K562 (cell line): ENCODE data around the gene STX7. TPM values are rescaled to one million over a fixed set of nuclear protein-coding genes. Genes with fewer than 3 reads are reported as not detected.

Source experiments
- ATAC-seq: fragments of 200-7000 bp; cut with Tn5 transposase; 3 replicates; pipeline ENCODE4 v1.9.1; 2020; ENCODE audit warnings: moderate library complexity
- BruUV-seq: library from RNA; stranded (reverse); fragments of 400-500 nt; replicated peaks from 2 replicates; lab custom pipeline; 2021; lab: Mats Ljungman, UMichigan
- CTCF ChIA-PET: fragments of 300-600 bp; formaldehyde crosslinking; extraction: SDS; loops from one replicate; lab custom pipeline; 2021; ENCODE audit warnings: low intra/inter-chr PET ratio; lab: Yijun Ruan, JAX
- POLR2A ChIA-PET: fragments of 300-600, 350-650 bp; sonication (Branson Sonifier 250); formaldehyde crosslinking; extraction: SDS; loops from one replicate; lab custom pipeline; 2021; ENCODE audit warnings: antibody characterized with exemption, inconsistent platforms; lab: Yijun Ruan, JAX
- DNase-seq, 4 experiments: peaks; one replicate each; pipeline versions ENCODE4 v3.0.0 to v3.0.0-alpha.2; 2011 to 2018; ENCODE audit warnings: low spot score in 3 of 4, mixed read lengths in 3 of 4; ENCODE audit errors: extremely low read depth in 1 of 4
- FAIRE-seq: peaks from 2 replicates; lab custom pipeline; 2011; peaks lifted over from hg19 to GRCh38; lab: Jason Lieb, UNC
- H2AFZ ChIP-seq: 2 replicates; pipeline ENCODE4 v1.6.0; 2011; ENCODE audit warnings: low read depth, low read length, control low read depth, inconsistent platforms
- H3K27ac ChIP-seq: fragments of 200-600 bp; 3 replicates; pipeline ENCODE4 v1.8.0; 2011; ENCODE audit warnings: low read depth, mild to moderate bottlenecking, control low read depth, inconsistent platforms, low read length, moderate library complexity, mixed read lengths; ENCODE audit errors: extremely low read depth
- H3K27me3 ChIP-seq, 2 experiments: fragments of 300-600 bp in 1 of 2; 2 replicates in 1 of 2; 3 replicates in 1 of 2; pipeline versions ENCODE4 v1.6.0 to v1.8.0; 2011; ENCODE audit warnings: inconsistent platforms in 2 of 2, low read length in 2 of 2, mild to moderate bottlenecking in 1 of 2, mixed read lengths in 1 of 2, moderate library complexity in 1 of 2; ENCODE audit not compliant: control insufficient read depth in 2 of 2, insufficient read depth in 2 of 2
- H3K36me3 ChIP-seq: fragments of 300-600 bp; 3 replicates; pipeline ENCODE4 v1.8.0; 2011; ENCODE audit warnings: mild to moderate bottlenecking, low read length, inconsistent platforms; ENCODE audit not compliant: control insufficient read depth, insufficient read depth
- H3K4me1 ChIP-seq, 2 experiments: fragments of 200-600 bp in 1 of 2; replicated peaks in 1 of 2; 2 replicates in 1 of 2; 3 replicates in 1 of 2; pipeline versions ENCODE4 v1.5.1 to v1.8.0; 2011; ENCODE audit warnings: inconsistent platforms in 2 of 2, low read length in 2 of 2, mild to moderate bottlenecking in 1 of 2, mixed read lengths in 1 of 2, moderate library complexity in 1 of 2; ENCODE audit not compliant: control insufficient read depth in 2 of 2, insufficient read depth in 2 of 2
- H3K4me2 ChIP-seq: 2 replicates; pipeline ENCODE4 v1.6.1; 2011; ENCODE audit warnings: low read length, control low read depth, inconsistent platforms, mixed read lengths; ENCODE audit not compliant: insufficient read depth
- H3K4me3 ChIP-seq: fragments of 200-600 bp; sonication (generic), shearing (Covaris generic); 2 replicates; pipeline ENCODE4 v1.5.1; 2016; ENCODE audit warnings: control low read depth, inconsistent platforms
- H3K79me2 ChIP-seq: fragments of 200-600 bp; 3 replicates; pipeline ENCODE4 v1.8.0; 2011; ENCODE audit warnings: low read length, inconsistent platforms; ENCODE audit not compliant: control insufficient read depth, insufficient read depth
- H3K9ac ChIP-seq, 2 experiments: 2 replicates each; pipeline versions ENCODE4 v1.6.0 to v1.6.1; 2011; ENCODE audit warnings: low read depth in 2 of 2, low read length in 2 of 2, control low read depth in 1 of 2, inconsistent platforms in 1 of 2, mild to moderate bottlenecking in 1 of 2, mixed read lengths in 1 of 2; ENCODE audit not compliant: insufficient read depth in 1 of 2
- H3K9me1 ChIP-seq: one replicate; pipeline ENCODE4 v1.6.0; 2011; ENCODE audit warnings: inconsistent platforms, mild to moderate bottlenecking, low read length, moderate library complexity; ENCODE audit not compliant: control insufficient read depth, insufficient read depth
- H3K9me3 ChIP-seq: replicated peaks from 2 replicates; pipeline ENCODE4 v1.5.1; 2011; ENCODE audit warnings: low read depth, low read length, inconsistent platforms; ENCODE audit not compliant: control insufficient read depth, insufficient read depth
- H4K20me1 ChIP-seq: replicated peaks from 2 replicates; pipeline ENCODE4 v1.6.1; 2011; ENCODE audit warnings: low read length, inconsistent platforms, mixed read lengths; ENCODE audit not compliant: control insufficient read depth, insufficient read depth
- CGGBP1 ChIP-seq: fragments of 250-450 bp; sonication (Bioruptor Pico); IDR thresholded peaks from 2 replicates; pipeline ENCODE4 v1.9.0; 2021; ENCODE audit warnings: mild to moderate bottlenecking
- CTCF ChIP-seq, 3 experiments: IDR thresholded peaks in 2 of 3; conservative IDR thresholded peaks in 1 of 3; 2 replicates each; pipeline ENCODE4 v1.5.1; 2011 to 2012; ENCODE audit warnings: low read length in 3 of 3, mild to moderate bottlenecking in 3 of 3, control low read depth in 2 of 3, improper control_type of control experiment in 1 of 3, inconsistent platforms in 1 of 3, low read depth in 1 of 3, mixed read lengths in 1 of 3, moderate library complexity in 1 of 3; ENCODE audit not compliant: insufficient read depth in 2 of 3
- MEF2A ChIP-seq: IDR thresholded peaks from 2 replicates; pipeline ENCODE4 v1.6.1; 2011; ENCODE audit warnings: low read depth, mild to moderate bottlenecking, low read length, moderate library complexity; ENCODE audit not compliant: control insufficient read depth
- TAL1 ChIP-seq: fragments of 450-650 bp; IDR thresholded peaks from 2 replicates; pipeline ENCODE4 v1.6.1; 2016; ENCODE audit warnings: mild to moderate bottlenecking
- WGBS: fragments of 100-300 bp; shearing (Covaris generic); methylation state at CpG from one replicate; pipeline ENCODE4 v1.1.6; 2016; ENCODE audit warnings: low coverage, mixed read lengths; ENCODE audit not compliant: insufficient coverage; ENCODE audit errors: missing lambda C conversion rate; 5-methylcytosine and 5-hydroxymethylcytosine counted together
- in situ Hi-C: fragments of 300-500 bp; cut with MboI; formaldehyde crosslinking; loops from 4 replicates; pipeline ENCODE4 v1.15.0; 2018; ENCODE audit warnings: inconsistent platforms, mixed read lengths
- intact Hi-C: fragments of 100-400 bp; cut with micrococcal nuclease; formaldehyde crosslinking; loops from 2 replicates; pipeline ENCODE4 v1.14.2; 2022
- polyA plus RNA-seq, 8 experiments: library from polyadenylated mRNA; depleted of rRNA in 4 of 8; stranded (reverse) in 5 of 8; unstranded in 3 of 8; fragments of >200 nt; fragmentation: Nextera tagmentation in 2 of 8; fragmentation: Illumina TruSeq in 1 of 8; extraction: Ambion mirVana in 2 of 8; extraction: Trizol in 1 of 8; gene quantifications; 2 replicates each; pipeline versions ENCODE4 v1.2.1 to v1.2.3, GENCODE V29; 2011 to 2014; ENCODE audit warnings: inconsistent platforms in 1 of 8, missing spikeins in 1 of 8
- total RNA-seq, 7 experiments: library from RNA; depleted of rRNA in 6 of 7; stranded (reverse); fragments of >200 nt in 6 of 7; fragmentation: Illumina TruSeq in 2 of 7; extraction: Trizol in 2 of 7; gene quantifications; 2 replicates each; pipeline versions ENCODE4 v1.2.1 to v1.2.3, GENCODE V29; 2011 to 2021; ENCODE audit warnings: low replicate concordance in 1 of 7
- TF ChIP-seq, protein P1 (sequence below): fragments of 250-450 bp; sonication (Bioruptor Pico); IDR thresholded peaks from 2 replicates; pipeline ENCODE4 v1.5.0; 2022; ENCODE audit warnings: mild to moderate bottlenecking

The STX7 gene
- total and polyA plus RNA-seq, 9 of the 15 experiments (the other 6 are each of a cell fraction or from before 2014, with no cell fraction given) = 13.0 to 34.4 (median 25.3) TPM

GRCh38 chr6:132405143-132405915 lies 107.6 kb downstream of the STX7 start:
- Histone ChIP-seq H4K20me1 (no peaks in the 10 kb centered on the region), H3K4me3 (no peak overlapping the region), H3K27me3 (peaks cover 9 to 24% of the 10 kb centered on the region in 2 experiments; a peak in 4 of 5 replicates), H2AFZ (no peak overlapping the region), H3K9me1 (no peaks in the 10 kb centered on the region), H3K27ac (no peak overlapping the region), H3K9me3 (no peaks in the 10 kb centered on the region), H3K4me2 (no peak overlapping the region), H3K79me2 (no peaks in the 10 kb centered on the region), H3K36me3 (no peaks in the 10 kb centered on the region), H3K4me1 (peaks cover 0 to 11% of the 10 kb centered on the region in 2 experiments; a peak in 2 of 5 replicates), H3K9ac (no peak overlapping the region)
- 0% methylated on average over 2 of the region's 2 CpGs for WGBS
- in situ Hi-C loops (no loop called here), intact Hi-C loops (no loop called here)
- ATAC-seq (no peak), DNase-seq (no peak), FAIRE-seq (no peak)
- ChIA-PET POLR2A (no interaction called here), CTCF (no interaction called here)
- BruUV-seq = no TSS peak
- TF ChIP-seq TAL1 (no peak), CTCF (IDR thresholded peaks at IDR 0.05 in 2 of 3, conservative IDR thresholded peaks at IDR 0.05 in 1 of 3; ENCODE audit: insufficient read depth in 2 of 3, low read depth in 1 of 3, low read length in 3 of 3) (no peak), MEF2A (peak; percentile 29; the same call in 1 of the 2 replicates), CGGBP1 (CRISPR knock-in tag) (no peak)
- TF ChIP-seq, protein P1, sequence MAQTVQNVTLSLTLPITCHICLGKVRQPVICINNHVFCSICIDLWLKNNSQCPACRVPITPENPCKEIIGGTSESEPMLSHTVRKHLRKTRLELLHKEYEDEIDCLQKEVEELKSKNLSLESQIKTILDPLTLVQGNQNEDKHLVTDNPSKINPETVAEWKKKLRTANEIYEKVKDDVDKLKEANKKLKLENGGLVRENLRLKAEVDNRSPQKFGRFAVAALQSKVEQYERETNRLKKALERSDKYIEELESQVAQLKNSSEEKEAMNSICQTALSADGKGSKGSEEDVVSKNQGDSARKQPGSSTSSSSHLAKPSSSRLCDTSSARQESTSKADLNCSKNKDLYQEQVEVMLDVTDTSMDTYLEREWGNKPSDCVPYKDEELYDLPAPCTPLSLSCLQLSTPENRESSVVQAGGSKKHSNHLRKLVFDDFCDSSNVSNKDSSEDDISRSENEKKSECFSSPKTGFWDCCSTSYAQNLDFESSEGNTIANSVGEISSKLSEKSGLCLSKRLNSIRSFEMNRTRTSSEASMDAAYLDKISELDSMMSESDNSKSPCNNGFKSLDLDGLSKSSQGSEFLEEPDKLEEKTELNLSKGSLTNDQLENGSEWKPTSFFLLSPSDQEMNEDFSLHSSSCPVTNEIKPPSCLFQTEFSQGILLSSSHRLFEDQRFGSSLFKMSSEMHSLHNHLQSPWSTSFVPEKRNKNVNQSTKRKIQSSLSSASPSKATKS = no peak
